HG03439 (cell line): Measurements from ENCODE around the gene ABCA12.

ENCODE experiments used
- ATAC-seq: cut with Tn5 transposase; IDR thresholded peaks from one replicate; pipeline ENCODE4 v1.9.1; 2021; ENCODE audit warnings: mild to moderate bottlenecking, moderate library complexity; ENCODE audit not compliant: unreplicated experiment

The ABCA12 gene

DNA sequence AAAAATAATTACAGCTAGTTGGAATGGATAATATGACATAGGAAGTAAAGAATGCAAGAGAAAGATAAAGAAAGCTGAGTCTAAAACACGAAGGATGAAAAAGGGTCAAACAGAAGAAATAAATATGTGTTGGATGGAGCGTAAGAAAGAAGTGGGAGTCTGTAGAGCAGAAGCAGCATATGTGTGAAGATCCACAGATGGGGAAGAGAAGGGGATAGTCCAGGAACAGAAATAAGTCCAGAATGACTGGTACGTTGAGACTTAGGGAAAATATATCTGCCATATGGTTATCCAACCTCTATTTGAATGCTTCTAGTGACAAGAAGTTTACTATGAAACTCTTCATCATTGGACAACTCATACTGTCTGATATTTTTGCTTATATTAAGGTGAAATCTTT lies 18.0 kb downstream of the ABCA12 start:
- no peak for ATAC-seq

GRCh38 chr2:215119847-215120246 lies 18.6 kb downstream of the ABCA12 start:
- ATAC-seq, result no peak

DNA sequence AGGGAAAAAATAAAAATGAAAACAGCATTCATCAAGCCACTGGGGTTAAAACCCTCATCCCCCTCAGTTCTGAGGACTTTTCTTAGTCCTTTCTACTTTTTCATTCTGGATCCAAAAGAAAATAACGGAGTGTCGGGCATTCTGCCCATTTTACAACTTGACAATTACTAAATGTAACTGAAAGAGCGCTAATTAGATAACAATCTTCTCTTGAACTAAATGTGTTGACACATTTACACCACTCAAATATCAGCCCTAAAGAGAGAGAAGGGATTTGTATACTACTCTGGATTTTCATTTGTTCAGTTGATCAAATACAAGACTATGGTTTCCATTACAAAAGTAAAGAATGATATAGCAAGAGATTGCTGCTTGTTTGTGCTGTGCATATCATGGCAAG lies 27.5 kb downstream of the ABCA12 start:
- no peak for ATAC-seq

GRCh38 chr2:215107216-215108056 lies 31.0 kb downstream of the ABCA12 start:
- no peak for ATAC-seq

GRCh38 chr2:215105607-215106354 lies 32.6 kb downstream of the ABCA12 start:
- no peak for ATAC-seq

- ATAC-seq, result no peak
Measured at GRCh38 chr2:215104226-215104625, 34.2 kb downstream of the ABCA12 start.

DNA sequence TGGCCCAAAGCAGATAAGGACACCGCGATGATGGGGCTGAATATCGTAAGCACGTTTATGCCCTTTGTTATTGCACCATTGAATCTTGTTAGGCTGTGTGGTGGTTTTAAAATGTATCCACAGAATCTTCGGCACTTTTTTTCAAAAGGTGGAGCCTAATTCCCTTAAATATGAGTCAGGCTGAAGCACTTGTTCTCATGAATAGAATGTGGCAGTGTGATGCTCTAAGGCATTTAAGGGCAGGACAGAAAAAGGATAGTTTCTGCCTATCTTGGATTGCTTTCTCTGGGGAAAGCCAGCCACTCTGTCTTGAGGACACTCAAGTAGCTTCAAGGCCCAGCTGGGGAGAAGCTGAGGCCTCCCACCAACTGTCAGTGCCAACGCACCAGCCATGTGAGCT lies 39.6 kb downstream of the ABCA12 start:
- ATAC-seq, result no peak

DNA sequence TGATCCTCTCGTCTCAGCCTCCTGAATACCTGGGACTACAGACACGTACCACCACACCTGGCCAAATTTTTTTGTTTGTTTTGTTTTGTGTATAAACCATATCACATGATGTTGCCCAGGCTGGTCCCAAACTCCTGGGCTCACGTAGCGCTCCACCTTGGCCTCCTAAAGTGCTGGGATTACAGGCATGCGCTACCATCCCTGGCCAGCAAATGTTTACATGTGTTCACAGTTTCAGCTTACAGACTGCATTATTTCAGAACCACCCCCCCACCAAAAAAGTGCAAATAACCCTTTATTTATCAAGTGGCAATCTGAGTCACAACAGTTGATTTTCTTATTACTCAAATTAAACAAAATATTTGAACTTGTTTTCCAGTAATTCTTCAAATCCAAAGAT lies 54.3 kb downstream of the ABCA12 start:
- ATAC-seq, result no peak

DNA sequence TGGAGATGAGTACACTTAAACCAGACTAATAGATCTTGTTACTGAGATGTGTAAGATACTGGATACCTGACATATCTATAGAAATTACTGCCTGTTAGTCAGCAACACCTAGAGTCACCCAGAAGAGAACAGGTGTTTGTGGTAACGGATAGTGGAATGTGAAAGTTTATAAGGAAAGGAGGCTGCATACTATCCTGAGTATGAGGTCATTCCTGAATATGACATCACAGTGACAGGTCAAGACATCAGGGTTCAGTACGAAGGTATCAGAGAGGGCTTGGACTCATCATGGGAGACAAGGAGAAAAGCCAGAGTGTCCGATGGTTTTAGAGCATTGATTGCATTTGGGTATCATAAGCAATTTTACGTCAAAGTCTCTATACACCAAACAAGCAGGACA lies 55.3 kb downstream of the ABCA12 start:
- no peak for ATAC-seq

DNA sequence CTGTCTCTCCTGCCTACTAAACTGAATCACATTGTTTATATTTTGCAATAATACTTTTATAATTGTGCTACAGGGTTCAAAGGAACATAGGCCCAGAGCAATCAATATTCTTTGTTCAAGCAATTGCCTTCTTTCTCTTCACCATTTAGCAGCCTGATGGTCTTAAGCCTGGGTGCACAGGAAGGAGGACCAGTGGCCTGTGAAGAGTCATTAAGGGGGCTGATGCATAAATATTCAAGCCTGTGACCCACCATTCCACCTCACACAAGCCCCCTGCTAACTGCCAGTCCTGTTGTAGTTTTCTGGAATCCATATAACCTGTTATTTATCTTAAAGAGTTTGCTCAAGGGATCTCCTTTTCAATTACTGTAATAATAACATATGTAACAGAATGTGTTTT lies 56.0 kb downstream of the ABCA12 start:
- ATAC-seq, result no peak

- ATAC-seq, result no peak
Measured at GRCh38 chr2:215080545-215080944, 57.9 kb downstream of the ABCA12 start.

DNA sequence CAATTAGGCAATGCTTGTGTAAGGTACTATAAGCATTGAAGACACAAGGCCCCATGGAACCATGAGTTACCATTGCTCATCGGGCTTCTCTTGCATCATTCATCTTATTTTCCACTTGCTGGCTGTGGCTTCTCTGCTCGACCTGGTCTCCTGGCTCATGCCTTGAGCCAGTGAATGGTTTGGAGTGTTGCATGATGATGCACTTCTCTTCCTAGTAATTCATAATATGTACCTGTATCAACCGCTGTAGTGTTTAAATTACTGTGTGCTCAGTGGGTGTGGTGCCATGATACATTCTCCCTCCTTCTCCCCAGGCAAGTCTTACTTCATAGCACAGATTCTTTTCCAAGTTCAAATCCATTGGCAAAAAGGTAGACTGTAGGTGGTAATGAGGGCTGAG lies 66.8 kb downstream of the ABCA12 start:
- ATAC-seq, result no peak

- no peak for ATAC-seq
Measured at GRCh38 chr2:215068399-215068798, 70.0 kb downstream of the ABCA12 start.

GRCh38 chr2:215066124-215066523 lies 72.3 kb downstream of the ABCA12 start:
- ATAC-seq, result no peak

GRCh38 chr2:215063526-215063925 lies 74.9 kb downstream of the ABCA12 start:
- no peak for ATAC-seq

DNA sequence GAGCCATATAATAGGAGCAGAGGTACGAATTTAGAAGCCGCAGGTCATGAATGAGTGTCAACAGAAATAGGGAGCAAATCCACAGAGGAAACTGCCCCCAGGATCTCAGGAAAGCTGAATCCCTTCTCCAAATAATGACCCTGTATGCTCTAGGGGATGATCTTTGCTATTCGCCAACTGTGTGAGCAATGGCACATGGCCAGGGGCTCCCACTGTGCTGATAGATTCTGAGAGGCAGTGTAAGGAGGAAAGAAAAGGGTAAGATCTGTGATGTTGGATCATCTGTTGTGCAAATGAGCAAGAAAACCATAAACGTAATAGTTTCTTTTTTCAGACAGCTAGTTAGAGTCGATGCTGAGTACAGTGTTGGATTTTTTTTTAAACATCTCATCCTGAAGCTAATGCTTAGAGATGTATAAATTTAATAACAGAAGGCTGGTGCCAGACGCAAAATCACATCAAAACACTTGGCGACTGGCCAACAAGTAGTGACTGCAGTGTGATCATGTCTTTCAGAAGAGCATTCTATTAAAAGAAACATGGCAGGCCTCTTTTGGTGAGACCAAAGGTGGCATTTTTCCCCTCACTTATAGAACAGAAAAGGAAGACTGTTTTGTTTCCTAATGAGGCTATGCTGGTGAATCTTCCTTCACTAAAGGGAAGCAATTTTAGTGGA lies 77.4 kb downstream of the ABCA12 start:
- ATAC-seq, result no peak

DNA sequence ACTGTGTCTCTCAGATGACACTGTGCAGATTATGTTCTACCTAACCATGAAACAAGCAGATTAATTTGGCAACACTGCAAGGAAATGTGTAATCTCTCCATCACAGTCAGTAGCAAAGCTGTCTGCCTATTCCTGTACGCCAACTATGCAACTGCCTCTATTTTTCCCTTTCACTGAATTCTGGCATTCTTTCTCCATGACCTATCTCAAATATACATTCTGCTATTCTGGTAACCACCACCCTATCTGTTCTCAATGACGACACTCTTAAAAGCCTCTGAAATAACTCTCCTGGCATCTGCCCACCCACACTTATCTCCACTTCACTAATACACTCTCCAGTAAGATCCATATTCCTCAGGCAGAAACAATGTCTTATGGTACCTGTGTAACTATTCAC lies 78.7 kb downstream of the ABCA12 start:
- ATAC-seq, result no peak

DNA sequence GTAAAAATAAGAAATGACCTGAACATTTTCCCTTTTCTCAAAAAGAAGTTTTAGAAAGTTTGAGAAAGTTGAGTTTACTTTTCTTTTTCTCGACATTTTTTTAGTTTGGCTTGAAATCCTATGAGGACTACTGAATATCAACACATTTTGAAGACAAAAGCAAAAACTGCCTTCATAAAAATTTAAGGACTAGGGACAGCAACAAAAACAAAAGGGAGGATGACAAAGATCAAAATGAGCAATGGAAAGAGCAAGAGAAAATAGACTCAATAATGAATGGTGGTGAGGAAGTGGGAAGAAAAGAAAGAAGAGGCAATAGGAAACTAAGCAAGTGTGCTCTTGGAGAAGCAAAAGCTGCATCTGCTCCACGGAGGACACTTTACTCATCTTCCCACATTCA lies 82.5 kb downstream of the ABCA12 start:
- ATAC-seq, result no peak

- ATAC-seq, result no peak
Measured at GRCh38 chr2:215052810-215053209, 85.6 kb downstream of the ABCA12 start.

GRCh38 chr2:215052404-215052803 lies 86.0 kb downstream of the ABCA12 start:
- no peak for ATAC-seq

DNA sequence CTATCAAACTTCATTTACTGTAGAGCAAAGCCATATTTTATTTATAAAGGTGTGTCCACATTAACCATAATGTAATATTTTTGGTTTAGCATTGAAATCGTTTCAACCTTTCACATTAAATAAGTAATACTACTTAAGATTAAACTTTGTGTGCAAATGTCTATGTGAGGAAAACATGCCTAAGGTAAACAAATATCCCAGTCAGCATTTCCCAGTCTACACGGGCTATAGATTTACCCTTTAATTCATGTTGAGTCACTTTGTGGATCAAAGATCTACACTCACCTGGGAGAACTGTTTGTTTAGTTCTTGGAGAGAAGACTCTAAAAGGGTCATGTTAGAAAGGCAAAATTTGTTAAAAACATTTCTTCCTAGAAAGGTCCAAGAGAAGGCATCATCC lies 89.1 kb downstream of the ABCA12 start:
- no peak for ATAC-seq

DNA sequence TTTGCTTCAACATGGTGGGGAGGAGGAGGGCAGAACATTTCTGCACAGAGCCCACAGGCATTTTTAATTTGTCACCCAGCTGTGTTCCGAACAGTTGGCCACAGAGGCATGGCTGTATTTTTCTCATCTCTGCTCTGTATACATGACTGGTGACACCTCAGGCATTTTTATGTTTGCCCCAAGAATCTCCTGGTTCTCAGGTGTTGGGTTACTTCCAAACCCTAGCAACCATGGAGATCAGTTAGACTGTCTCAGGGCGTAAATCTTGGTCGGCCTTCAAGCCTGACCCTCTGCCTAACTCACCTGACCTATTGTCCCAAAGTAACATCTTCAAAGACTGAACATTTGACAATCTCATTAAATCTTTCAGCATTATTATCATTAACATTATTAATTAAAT lies 100.0 kb downstream of the ABCA12 start:
- ATAC-seq, result no peak
